ENCODE data around the gene ZFP1. TPM values are rescaled to one million over a fixed set of nuclear protein-coding genes. Genes with fewer than 3 reads are reported as not detected.

Gene ZFP1
- total and polyA plus RNA-seq, 2 donors (not counting 1 experiment from before 2014, with no cell fraction given): 9.8 to 14.4 TPM

- no peak for TF ChIP-seq EZH2 (IDR thresholded peaks at IDR 0.05; ENCODE audit: low read length, missing control alignments)
- TF ChIP-seq CTCF (conservative IDR thresholded peaks at IDR 0.05 in 1 of 2, IDR thresholded peaks at IDR 0.05 in 1 of 2; ENCODE audit: low read depth in 1 of 2, low read length in 2 of 2): no peak
- H2AFZ ChIP-seq (ENCODE audit: low read length): no peak overlapping the region
- no peak for DNase-seq (ENCODE audit: low read depth in 2 of 2)
These were observed 33.3 kb downstream of the ZFP1 start for GRCh38 chr16:75181630-75182029.

GRCh38 chr16:75188832-75189477 is 40.6 kb downstream of the ZFP1 start:
- Histone ChIP-seq H3K36me3 (ENCODE audit: control insufficient read depth, insufficient read depth, low read length) (no peaks in the 10 kb centered on the region), H3K9ac (ENCODE audit: insufficient read depth, low read length) (no peak overlapping the region), H3K27me3 (ENCODE audit: control insufficient read depth, insufficient read depth, low read length) (no peaks in the 10 kb centered on the region), H4K20me1 (ENCODE audit: control insufficient read depth, extremely low read depth, insufficient read depth, low read length) (no peaks in the 10 kb centered on the region), H3K27ac (ENCODE audit: insufficient read depth, low read length) (no peak overlapping the region), H3K79me2 (ENCODE audit: control insufficient read depth, insufficient read depth, low read length) (no peaks in the 10 kb centered on the region), H3K4me2 (ENCODE audit: extremely low read depth, insufficient read depth, low read length) (no peak overlapping the region), H3K9me3 (ENCODE audit: control insufficient read depth, insufficient read depth, low read depth, low read length) (no peaks in the 10 kb centered on the region), H2AFZ (ENCODE audit: low read length) (no peak overlapping the region), H3K4me1 (ENCODE audit: control insufficient read depth, extremely low read depth, insufficient read depth, low read length) (no peaks in the 10 kb centered on the region), H3K4me3 (replicated peaks in 1 of 4; ENCODE audit: control extremely low read depth in 1 of 4, insufficient read depth in 1 of 4, low read depth in 3 of 4, low read length in 4 of 4) (no peak overlapping the region)
- TF ChIP-seq EZH2 (IDR thresholded peaks at IDR 0.05; ENCODE audit: low read length, missing control alignments) (no peak), CTCF (conservative IDR thresholded peaks at IDR 0.05 in 1 of 2, IDR thresholded peaks at IDR 0.05 in 1 of 2; ENCODE audit: low read depth in 1 of 2, low read length in 2 of 2) (no peak)
- no peak for DNase-seq (ENCODE audit: low read depth in 2 of 2)

More at GRCh38 chr16:75181630-75182029, 33.3 kb downstream of the ZFP1 start:
- Histone ChIP-seq H3K9me3 (ENCODE audit: control insufficient read depth, insufficient read depth, low read depth, low read length) (no peaks in the 10 kb centered on the region), H3K27me3 (ENCODE audit: control insufficient read depth, insufficient read depth, low read length) (no peaks in the 10 kb centered on the region), H3K4me3 (replicated peaks in 1 of 4; ENCODE audit: control extremely low read depth in 1 of 4, insufficient read depth in 1 of 4, low read depth in 3 of 4, low read length in 4 of 4) (no peak overlapping the region), H3K4me2 (ENCODE audit: extremely low read depth, insufficient read depth, low read length) (no peak overlapping the region), H4K20me1 (ENCODE audit: control insufficient read depth, extremely low read depth, insufficient read depth, low read length) (no peaks in the 10 kb centered on the region), H3K27ac (ENCODE audit: insufficient read depth, low read length) (no peak overlapping the region), H3K36me3 (ENCODE audit: control insufficient read depth, insufficient read depth, low read length) (no peaks in the 10 kb centered on the region), H3K4me1 (ENCODE audit: control insufficient read depth, extremely low read depth, insufficient read depth, low read length) (no peaks in the 10 kb centered on the region), H3K9ac (ENCODE audit: insufficient read depth, low read length) (no peak overlapping the region), H3K79me2 (ENCODE audit: control insufficient read depth, insufficient read depth, low read length) (no peaks in the 10 kb centered on the region)

GRCh38 chr16:75189638-75190245 is 41.4 kb downstream of the ZFP1 start:
- Histone ChIP-seq H4K20me1 (ENCODE audit: control insufficient read depth, extremely low read depth, insufficient read depth, low read length) (no peaks in the 10 kb centered on the region), H3K4me3 (replicated peaks in 1 of 4; ENCODE audit: control extremely low read depth in 1 of 4, insufficient read depth in 1 of 4, low read depth in 3 of 4, low read length in 4 of 4) (no peak overlapping the region)

More at GRCh38 chr16:75189638-75190245, 41.4 kb downstream of the ZFP1 start:
- Histone ChIP-seq H3K4me2 (ENCODE audit: extremely low read depth, insufficient read depth, low read length) (no peak overlapping the region), H3K9me3 (ENCODE audit: control insufficient read depth, insufficient read depth, low read depth, low read length) (no peaks in the 10 kb centered on the region), H2AFZ (ENCODE audit: low read length) (no peak overlapping the region), H3K4me1 (ENCODE audit: control insufficient read depth, extremely low read depth, insufficient read depth, low read length) (no peaks in the 10 kb centered on the region), H3K27ac (ENCODE audit: insufficient read depth, low read length) (no peak overlapping the region), H3K36me3 (ENCODE audit: control insufficient read depth, insufficient read depth, low read length) (no peaks in the 10 kb centered on the region), H3K27me3 (ENCODE audit: control insufficient read depth, insufficient read depth, low read length) (no peaks in the 10 kb centered on the region), H3K9ac (ENCODE audit: insufficient read depth, low read length) (no peak overlapping the region), H3K79me2 (ENCODE audit: control insufficient read depth, insufficient read depth, low read length) (no peaks in the 10 kb centered on the region)
- no peak for DNase-seq (ENCODE audit: low read depth in 2 of 2)
- TF ChIP-seq EZH2 (IDR thresholded peaks at IDR 0.05; ENCODE audit: low read length, missing control alignments): no peak
- no peak for TF ChIP-seq CTCF (conservative IDR thresholded peaks at IDR 0.05 in 1 of 2, IDR thresholded peaks at IDR 0.05 in 1 of 2; ENCODE audit: low read depth in 1 of 2, low read length in 2 of 2)

Data from fibroblast of lung (primary cell).